ENCODE measurements around the gene PCNP. TPM values are rescaled to one million over a fixed set of nuclear protein-coding genes. Genes with fewer than 3 reads are reported as not detected.

PCNP gene
- polyA plus RNA-seq, 1 donor from 2014 or later: 280 TPM

DNA sequence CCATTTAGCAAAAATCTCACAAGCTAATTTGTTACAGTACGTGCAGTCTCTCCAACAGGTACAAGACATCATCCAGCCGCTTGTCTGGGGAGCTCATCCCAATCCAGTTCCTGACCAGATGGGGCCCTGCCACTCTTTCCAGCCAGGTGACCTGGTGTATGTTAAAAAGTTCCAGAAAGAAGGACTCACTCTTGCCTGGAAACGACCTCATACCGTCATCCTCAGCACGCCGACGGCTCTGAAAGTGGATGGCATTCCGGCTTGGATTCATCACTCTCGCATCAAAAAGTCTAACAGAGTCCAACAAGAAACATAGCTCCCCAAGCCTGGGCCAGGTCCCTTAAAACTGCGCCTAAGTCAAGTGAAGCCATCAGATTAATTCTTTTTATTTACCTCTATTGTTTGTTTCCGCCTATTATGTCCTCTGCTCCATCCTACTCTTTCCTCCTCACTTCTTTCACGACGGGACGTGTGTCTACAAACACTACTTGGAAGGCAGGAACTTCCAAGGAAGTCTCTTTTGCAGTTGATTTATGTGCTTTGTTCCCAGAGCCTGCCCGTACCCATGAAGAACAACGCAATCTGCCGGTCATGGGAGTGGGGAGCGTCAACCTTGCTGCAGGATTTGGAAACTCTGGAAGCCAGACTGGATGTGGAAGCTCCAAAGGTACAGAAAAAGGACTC is 65.4 kb downstream of the PCNP start:
- no peaks in the 10 kb centered on the region for H3K9me3 ChIP-seq (ENCODE audit: low read length)
- H3K9me2 ChIP-seq (ENCODE audit: insufficient read depth, low read length): no peaks in the 10 kb centered on the region
- H4K20me1 ChIP-seq (ENCODE audit: insufficient read depth): no peaks in the 10 kb centered on the region
- H3K27me3 ChIP-seq (ENCODE audit: insufficient read depth, low read depth, low read length): no peaks in the 10 kb centered on the region
- no peaks in the 10 kb centered on the region for H3F3A ChIP-seq (ENCODE audit: insufficient read depth, low read length, poor library complexity, severe bottlenecking)
- H3K79me2 ChIP-seq (replicated peaks; ENCODE audit: insufficient read depth, low read length): no peaks in the 10 kb centered on the region
- TF ChIP-seq MXI1 (conservative IDR thresholded peaks at IDR 0.05; ENCODE audit: poor library complexity, severe bottlenecking) (no peak), EZH2 (IDR thresholded peaks at IDR 0.05; ENCODE audit: borderline replicate concordance, insufficient read depth, low read length, poor library complexity, severe bottlenecking) (no peak), SMC3 (conservative IDR thresholded peaks at IDR 0.05; ENCODE audit: poor library complexity) (no peak), POLR2AphosphoS5 (IDR thresholded peaks at IDR 0.05) (no peak), EP300 (conservative IDR thresholded peaks at IDR 0.05; ENCODE audit: poor library complexity, severe bottlenecking) (no peak), RAD21 (conservative IDR thresholded peaks at IDR 0.05) (no peak), TAF1 (IDR thresholded peaks at IDR 0.05; ENCODE audit: low read depth) (no peak)
- TF ChIP-seq, protein P1, sequence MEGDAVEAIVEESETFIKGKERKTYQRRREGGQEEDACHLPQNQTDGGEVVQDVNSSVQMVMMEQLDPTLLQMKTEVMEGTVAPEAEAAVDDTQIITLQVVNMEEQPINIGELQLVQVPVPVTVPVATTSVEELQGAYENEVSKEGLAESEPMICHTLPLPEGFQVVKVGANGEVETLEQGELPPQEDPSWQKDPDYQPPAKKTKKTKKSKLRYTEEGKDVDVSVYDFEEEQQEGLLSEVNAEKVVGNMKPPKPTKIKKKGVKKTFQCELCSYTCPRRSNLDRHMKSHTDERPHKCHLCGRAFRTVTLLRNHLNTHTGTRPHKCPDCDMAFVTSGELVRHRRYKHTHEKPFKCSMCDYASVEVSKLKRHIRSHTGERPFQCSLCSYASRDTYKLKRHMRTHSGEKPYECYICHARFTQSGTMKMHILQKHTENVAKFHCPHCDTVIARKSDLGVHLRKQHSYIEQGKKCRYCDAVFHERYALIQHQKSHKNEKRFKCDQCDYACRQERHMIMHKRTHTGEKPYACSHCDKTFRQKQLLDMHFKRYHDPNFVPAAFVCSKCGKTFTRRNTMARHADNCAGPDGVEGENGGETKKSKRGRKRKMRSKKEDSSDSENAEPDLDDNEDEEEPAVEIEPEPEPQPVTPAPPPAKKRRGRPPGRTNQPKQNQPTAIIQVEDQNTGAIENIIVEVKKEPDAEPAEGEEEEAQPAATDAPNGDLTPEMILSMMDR (IDR thresholded peaks at IDR 0.05; ENCODE audit: poor library complexity, severe bottlenecking): no peak
- TF ChIP-seq, protein P2, sequence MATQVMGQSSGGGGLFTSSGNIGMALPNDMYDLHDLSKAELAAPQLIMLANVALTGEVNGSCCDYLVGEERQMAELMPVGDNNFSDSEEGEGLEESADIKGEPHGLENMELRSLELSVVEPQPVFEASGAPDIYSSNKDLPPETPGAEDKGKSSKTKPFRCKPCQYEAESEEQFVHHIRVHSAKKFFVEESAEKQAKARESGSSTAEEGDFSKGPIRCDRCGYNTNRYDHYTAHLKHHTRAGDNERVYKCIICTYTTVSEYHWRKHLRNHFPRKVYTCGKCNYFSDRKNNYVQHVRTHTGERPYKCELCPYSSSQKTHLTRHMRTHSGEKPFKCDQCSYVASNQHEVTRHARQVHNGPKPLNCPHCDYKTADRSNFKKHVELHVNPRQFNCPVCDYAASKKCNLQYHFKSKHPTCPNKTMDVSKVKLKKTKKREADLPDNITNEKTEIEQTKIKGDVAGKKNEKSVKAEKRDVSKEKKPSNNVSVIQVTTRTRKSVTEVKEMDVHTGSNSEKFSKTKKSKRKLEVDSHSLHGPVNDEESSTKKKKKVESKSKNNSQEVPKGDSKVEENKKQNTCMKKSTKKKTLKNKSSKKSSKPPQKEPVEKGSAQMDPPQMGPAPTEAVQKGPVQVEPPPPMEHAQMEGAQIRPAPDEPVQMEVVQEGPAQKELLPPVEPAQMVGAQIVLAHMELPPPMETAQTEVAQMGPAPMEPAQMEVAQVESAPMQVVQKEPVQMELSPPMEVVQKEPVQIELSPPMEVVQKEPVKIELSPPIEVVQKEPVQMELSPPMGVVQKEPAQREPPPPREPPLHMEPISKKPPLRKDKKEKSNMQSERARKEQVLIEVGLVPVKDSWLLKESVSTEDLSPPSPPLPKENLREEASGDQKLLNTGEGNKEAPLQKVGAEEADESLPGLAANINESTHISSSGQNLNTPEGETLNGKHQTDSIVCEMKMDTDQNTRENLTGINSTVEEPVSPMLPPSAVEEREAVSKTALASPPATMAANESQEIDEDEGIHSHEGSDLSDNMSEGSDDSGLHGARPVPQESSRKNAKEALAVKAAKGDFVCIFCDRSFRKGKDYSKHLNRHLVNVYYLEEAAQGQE (IDR thresholded peaks at IDR 0.05; ENCODE audit: borderline replicate concordance): no peak
- H3K27ac ChIP-seq (ENCODE audit: low read length): no peak overlapping the region
- no peak overlapping the region for H3K9ac ChIP-seq (ENCODE audit: low read length)
- no peaks in the 10 kb centered on the region for H3K36me3 ChIP-seq (ENCODE audit: insufficient read depth, low read length)
- no peak overlapping the region for H3K4me2 ChIP-seq (ENCODE audit: low read length)
- no peak overlapping the region for H3K4me3 ChIP-seq (ENCODE audit: low read length)
- H2AFZ ChIP-seq (ENCODE audit: low read depth, low read length): no peak overlapping the region

DNA sequence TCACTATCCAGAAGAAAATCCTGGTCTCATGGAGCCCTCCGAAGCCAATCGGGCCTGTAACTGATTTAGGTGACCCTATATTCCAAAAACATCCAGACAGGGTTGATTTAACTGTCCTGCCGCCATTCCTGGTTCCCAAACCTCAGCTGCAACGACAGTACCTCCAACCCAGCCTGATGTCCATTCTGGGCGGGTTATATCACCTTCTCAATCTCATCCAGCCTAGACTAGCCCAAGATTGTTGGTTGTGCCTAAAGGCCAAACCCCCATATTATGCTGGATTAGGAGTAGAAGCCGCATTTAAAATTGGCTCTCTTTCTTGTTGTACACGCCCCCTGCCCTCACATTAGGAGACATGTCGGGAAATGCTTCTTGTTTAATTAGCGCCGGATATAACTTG is 66.3 kb downstream of the PCNP start:
- H3K27me3 ChIP-seq (ENCODE audit: insufficient read depth, low read depth, low read length): no peaks in the 10 kb centered on the region
- no peak overlapping the region for H2AFZ ChIP-seq (ENCODE audit: low read depth, low read length)
- H3K9me2 ChIP-seq (ENCODE audit: insufficient read depth, low read length): no peaks in the 10 kb centered on the region
- no peaks in the 10 kb centered on the region for H3F3A ChIP-seq (ENCODE audit: insufficient read depth, low read length, poor library complexity, severe bottlenecking)
- TF ChIP-seq EZH2 (IDR thresholded peaks at IDR 0.05; ENCODE audit: borderline replicate concordance, insufficient read depth, low read length, poor library complexity, severe bottlenecking) (no peak), SMC3 (conservative IDR thresholded peaks at IDR 0.05; ENCODE audit: poor library complexity) (no peak), RAD21 (conservative IDR thresholded peaks at IDR 0.05) (no peak), POLR2AphosphoS5 (IDR thresholded peaks at IDR 0.05) (no peak), EP300 (conservative IDR thresholded peaks at IDR 0.05; ENCODE audit: poor library complexity, severe bottlenecking) (no peak), TAF1 (IDR thresholded peaks at IDR 0.05; ENCODE audit: low read depth) (no peak), MXI1 (conservative IDR thresholded peaks at IDR 0.05; ENCODE audit: poor library complexity, severe bottlenecking) (no peak)
- TF ChIP-seq, protein P1 (IDR thresholded peaks at IDR 0.05; ENCODE audit: poor library complexity, severe bottlenecking): no peak
- TF ChIP-seq, protein P2 (IDR thresholded peaks at IDR 0.05; ENCODE audit: borderline replicate concordance): no peak
- no peaks in the 10 kb centered on the region for H3K79me2 ChIP-seq (replicated peaks; ENCODE audit: insufficient read depth, low read length)
- H3K27ac ChIP-seq (ENCODE audit: low read length): no peak overlapping the region
- H4K20me1 ChIP-seq (ENCODE audit: insufficient read depth): no peaks in the 10 kb centered on the region
- H3K4me3 ChIP-seq (ENCODE audit: low read length): no peak overlapping the region
- no peaks in the 10 kb centered on the region for H3K36me3 ChIP-seq (ENCODE audit: insufficient read depth, low read length)
- no peak overlapping the region for H3K9ac ChIP-seq (ENCODE audit: low read length)
- no peaks in the 10 kb centered on the region for H3K9me3 ChIP-seq (ENCODE audit: low read length)
- H3K4me2 ChIP-seq (ENCODE audit: low read length): no peak overlapping the region
